HepG2 (cell line): Measurements from ENCODE around the gene PDCD1LG2. TPM values are rescaled to one million over a fixed set of nuclear protein-coding genes. Genes with fewer than 3 reads are reported as not detected.

Source experiments
- MXD1 ChIP-seq: sonication (generic); formaldehyde crosslinking; IDR thresholded peaks from 2 replicates; pipeline ENCODE4 v1.4.0; 2020; ENCODE audit warnings: mild to moderate bottlenecking, missing genetic modification reagents
- ZBTB40 ChIP-seq, 2 experiments: fragments of 450-650 bp in 1 of 2; sonication (generic) in 1 of 2; formaldehyde crosslinking in 1 of 2; IDR thresholded peaks; 2 replicates each; pipeline versions ENCODE4 v1.6.1 to v1.8.0; 2016 to 2022; ENCODE audit warnings: antibody characterized with exemption in 1 of 2, mild to moderate bottlenecking in 1 of 2, missing genetic modification reagents in 1 of 2
- polyA plus RNA-seq, 8 experiments: library from polyadenylated mRNA; depleted of rRNA in 3 of 8; stranded (reverse) in 7 of 8; unstranded in 1 of 8; fragments of >200 nt; fragmentation: Illumina TruSeq in 4 of 8; extraction: Trizol in 4 of 8; gene quantifications; 2 replicates each; pipeline versions ENCODE4 v1.2.1 to v1.2.3, GENCODE V29; 2011 to 2016; ENCODE audit warnings: low read depth in 4 of 8, missing spikeins in 1 of 8, mixed read lengths in 1 of 8; ENCODE audit not compliant: insufficient read depth in 1 of 8
- total RNA-seq, 5 experiments: library from RNA; depleted of rRNA; stranded (reverse); fragments of >200 nt; fragmentation: Illumina TruSeq; extraction: Trizol; gene quantifications; 2 replicates each; pipeline ENCODE4 v1.2.3, GENCODE V29; 2016; ENCODE audit warnings: low read depth in 1 of 5

The PDCD1LG2 gene
- total and polyA plus RNA-seq, 2 of the 13 experiments (the other 11 are each of a cell fraction or from before 2014, with no cell fraction given), result not detected

GRCh38 chr9:5571629-5572232, 61.4 kb downstream of the PDCD1LG2 start (continued):
- TF ChIP-seq ZBTB40 (IDR thresholded peaks at IDR 0.05) (no peak), ZBTB40 (CRISPR knock-in tag; IDR thresholded peaks at IDR 0.05) (no peak), MXD1 (CRISPR knock-in tag) (no peak)
- TF ChIP-seq, all 625 proteins: peak for 0
